Parathyroid adenoma (tissue), 2 donors: ENCODE results near the gene HELQ.

ENCODE experiments used
- H2AFZ ChIP-seq: fragments of 300-600 bp; sonication (generic); one replicate; pipeline ENCODE4 v1.7.0; 2017; ENCODE audit warnings: antibody characterized with exemption, mild to moderate bottlenecking
- H3K27ac ChIP-seq: fragments of 300-600 bp; sonication (generic); one replicate; pipeline ENCODE4 v1.7.0; 2017
- H3K27me3 ChIP-seq: fragments of 300-600 bp; sonication (generic); one replicate; pipeline ENCODE4 v1.7.0; 2017; ENCODE audit warnings: low read length; ENCODE audit not compliant: control insufficient read depth, insufficient read depth
- H3K36me3 ChIP-seq: fragments of 300-600 bp; sonication (generic); one replicate; pipeline ENCODE4 v1.7.0; 2017; ENCODE audit warnings: low read length; ENCODE audit not compliant: control insufficient read depth, insufficient read depth
- H3K4me1 ChIP-seq: fragments of 300-600 bp; sonication (generic); one replicate; pipeline ENCODE4 v1.7.0; 2017; ENCODE audit warnings: control low read depth
- H3K4me2 ChIP-seq: fragments of 300-600 bp; sonication (generic); one replicate; pipeline ENCODE4 v1.7.0; 2017; ENCODE audit warnings: low read length
- H3K4me3 ChIP-seq: fragments of 300-600 bp; sonication (generic); one replicate; pipeline ENCODE4 v1.7.0; 2017; ENCODE audit warnings: low read depth, low read length
- H3K79me2 ChIP-seq: fragments of 300-600 bp; sonication (generic); one replicate; pipeline ENCODE4 v1.7.0; 2017; ENCODE audit warnings: control low read depth
- H3K9ac ChIP-seq: fragments of 300-600 bp; sonication (generic); one replicate; pipeline ENCODE4 v1.7.0; 2017; ENCODE audit warnings: mild to moderate bottlenecking
- H3K9me3 ChIP-seq: fragments of 300-600 bp; sonication (generic); one replicate; pipeline ENCODE4 v1.7.0; 2017; ENCODE audit warnings: low read length; ENCODE audit not compliant: control insufficient read depth
- CTCF ChIP-seq: fragments of 300-600 bp; sonication (generic); IDR thresholded peaks from one replicate; pipeline ENCODE4 v1.7.0; 2017; ENCODE audit warnings: antibody characterized with exemption, mild to moderate bottlenecking
- donor health status: primary hyperparathyroidism.

The HELQ gene

GRCh38 chr4:83378419-83378818 is 77.2 kb downstream of the HELQ start:
- Histone ChIP-seq H3K4me1 (no peaks in the 10 kb centered on the region), H3K4me3 (no peak overlapping the region), H3K27me3 (no peaks in the 10 kb centered on the region), H3K79me2 (no peaks in the 10 kb centered on the region), H2AFZ (no peak overlapping the region), H3K9ac (no peak overlapping the region), H3K36me3 (no peaks in the 10 kb centered on the region), H3K27ac (no peak overlapping the region), H3K9me3 (no peaks in the 10 kb centered on the region), H3K4me2 (no peak overlapping the region)
- no peak for TF ChIP-seq CTCF

- Histone ChIP-seq H3K9ac (no peak overlapping the region), H3K79me2 (no peaks in the 10 kb centered on the region), H3K27ac (no peak overlapping the region), H2AFZ (no peak overlapping the region), H3K36me3 (no peaks in the 10 kb centered on the region), H3K4me3 (no peak overlapping the region), H3K4me2 (no peak overlapping the region), H3K4me1 (no peaks in the 10 kb centered on the region), H3K27me3 (no peaks in the 10 kb centered on the region), H3K9me3 (no peaks in the 10 kb centered on the region)
- TF ChIP-seq CTCF = no peak
These were observed 82.7 kb downstream of the HELQ start for GRCh38 chr4:83372931-83373330.

- TF ChIP-seq CTCF = no peak
- Histone ChIP-seq H3K4me3 (no peak overlapping the region), H2AFZ (no peak overlapping the region), H3K27ac (no peak overlapping the region), H3K4me2 (no peak overlapping the region), H3K4me1 (no peaks in the 10 kb centered on the region), H3K27me3 (no peaks in the 10 kb centered on the region), H3K9ac (no peak overlapping the region), H3K36me3 (no peaks in the 10 kb centered on the region), H3K79me2 (no peaks in the 10 kb centered on the region), H3K9me3 (no peaks in the 10 kb centered on the region)
These were observed 83.7 kb downstream of the HELQ start for GRCh38 chr4:83371936-83372335.

DNA sequence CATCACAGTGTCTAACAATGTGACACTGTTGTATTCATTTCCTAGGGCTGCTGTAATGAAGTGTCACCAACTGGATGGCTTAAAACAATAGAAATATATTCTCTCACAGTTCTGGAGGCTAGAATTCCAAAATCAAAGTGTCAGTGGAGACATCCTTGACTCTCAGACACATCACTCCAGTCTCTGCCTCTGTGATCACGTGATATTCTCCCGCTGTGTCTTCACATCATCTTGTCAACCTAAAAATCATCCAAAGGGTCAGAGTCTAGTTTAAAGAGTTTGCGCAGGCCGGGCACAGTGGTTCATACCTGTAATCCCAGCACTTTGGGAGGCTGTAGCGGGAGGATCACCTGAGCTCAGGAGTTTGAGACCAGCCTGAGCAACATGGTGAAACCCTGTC is 84.4 kb downstream of the HELQ start:
- no peak overlapping the region for H3K9ac ChIP-seq
- H3K4me3 ChIP-seq = no peak overlapping the region
- no peak overlapping the region for H3K4me2 ChIP-seq
- no peaks in the 10 kb centered on the region for H3K9me3 ChIP-seq
- no peak overlapping the region for H3K27ac ChIP-seq
- no peaks in the 10 kb centered on the region for H3K79me2 ChIP-seq
- no peaks in the 10 kb centered on the region for H3K36me3 ChIP-seq
- no peaks in the 10 kb centered on the region for H3K27me3 ChIP-seq
- no peak for TF ChIP-seq CTCF
- H3K4me1 ChIP-seq = no peaks in the 10 kb centered on the region
- no peak overlapping the region for H2AFZ ChIP-seq

- Histone ChIP-seq H3K9ac (no peak overlapping the region), H3K36me3 (no peaks in the 10 kb centered on the region), H3K9me3 (no peaks in the 10 kb centered on the region), H3K4me3 (no peak overlapping the region), H2AFZ (no peak overlapping the region), H3K4me2 (no peak overlapping the region), H3K79me2 (no peaks in the 10 kb centered on the region), H3K4me1 (no peaks in the 10 kb centered on the region), H3K27ac (no peak overlapping the region), H3K27me3 (no peaks in the 10 kb centered on the region)
- no peak for TF ChIP-seq CTCF
These were observed 85.0 kb downstream of the HELQ start for GRCh38 chr4:83370640-83370906.
